Naive B cell (primary cell): ENCODE measurements around the gene BRD3OS. TPM values are rescaled to one million over a fixed set of nuclear protein-coding genes. Genes with fewer than 3 reads are reported as not detected.
A peak's percentile ranks its signal among the peaks of the same experiment; 100 is the strongest.
"Not testable (repeated sequence)": the region's sequence is repeated elsewhere in the genome, so short reads cannot be mapped to it uniquely, and the experiment has no call there.

Source experiments
- ATAC-seq, 2 donors: fragments of 150-1000 bp; cut with Tn5 transposase; 2 replicates each; pipeline ENCODE4 v1.10.0; 2021; ENCODE audit warnings: low read depth in 2 of 2, mild to moderate bottlenecking in 2 of 2, moderate library complexity in 2 of 2
- DNase-seq: peaks from one replicate; pipeline ENCODE4 v3.0.0; 2022
- H3K27ac Mint-ChIP-seq, 6 donors: one replicate each; pipeline ENCODE4 v1.8.0; 2020 to 2022; ENCODE audit warnings: mild to moderate bottlenecking in 6 of 6, mixed read lengths in 6 of 6, moderate library complexity in 5 of 6, inconsistent platforms in 2 of 6
- H3K27me3 Mint-ChIP-seq, 3 donors: one replicate each; pipeline ENCODE4 v1.8.0; 2021 to 2022; ENCODE audit warnings: mixed read lengths in 3 of 3, mild to moderate bottlenecking in 1 of 3
- H3K36me3 Mint-ChIP-seq, 2 donors: one replicate each; pipeline ENCODE4 v1.8.0; 2020 to 2022; ENCODE audit warnings: mixed read lengths in 2 of 2, inconsistent platforms in 1 of 2, mild to moderate bottlenecking in 1 of 2
- H3K4me1 Mint-ChIP-seq, 3 donors: one replicate each; pipeline ENCODE4 v1.8.0; 2020 to 2022; ENCODE audit warnings: mixed read lengths in 3 of 3, inconsistent platforms in 1 of 3, mild to moderate bottlenecking in 1 of 3, moderate library complexity in 1 of 3
- H3K4me3 Mint-ChIP-seq, 8 donors: one replicate each; pipeline ENCODE4 v1.8.0; 2020 to 2022; ENCODE audit warnings: mild to moderate bottlenecking in 8 of 8, mixed read lengths in 8 of 8, moderate library complexity in 8 of 8, inconsistent platforms in 2 of 8
- H3K9me3 Mint-ChIP-seq, 7 donors: one replicate each; pipeline ENCODE4 v1.8.0; 2020 to 2022; ENCODE audit warnings: mixed read lengths in 7 of 7, mild to moderate bottlenecking in 5 of 7, inconsistent platforms in 2 of 7, moderate library complexity in 1 of 7
- polyA plus RNA-seq, 6 donors: library from polyadenylated mRNA; unstranded; fragments of 300-500 nt; fragmentation: Illumina TruSeq; gene quantifications; one replicate each; pipeline ENCODE4 v1.2.3, GENCODE V29; 2021; ENCODE audit warnings: low read depth in 6 of 6

Gene BRD3OS
- polyA plus RNA-seq, 6 donors from 2014 or later, result 31.3 to 45.1 (median 35.9) TPM

DNA sequence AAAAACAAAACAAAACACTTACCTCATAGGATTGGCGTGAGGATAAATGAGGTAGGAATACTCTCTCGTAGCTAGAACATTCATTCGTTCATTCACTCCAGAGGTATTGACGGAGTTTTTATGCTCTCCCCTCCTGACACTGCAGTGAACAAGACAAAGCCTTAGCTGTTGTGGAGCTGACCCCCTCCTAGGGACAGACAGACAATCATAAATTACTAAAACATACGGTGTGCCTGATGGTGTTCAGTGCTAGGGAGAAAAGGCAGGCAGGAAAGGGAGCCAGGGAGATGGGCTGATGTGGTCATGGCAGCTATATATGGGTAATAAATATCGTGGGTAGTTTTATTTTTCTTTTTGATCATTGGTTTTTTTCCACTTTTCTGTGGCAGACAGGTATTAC is 48.2 kb downstream of the BRD3OS start:
- H3K27me3 Mint-ChIP-seq, result peaks cover 15 to 28% (median 23%) of the 10 kb centered on the region in 3 donors
- H3K36me3 Mint-ChIP-seq, result peaks cover 6 to 8% of the 10 kb centered on the region in 2 donors
- no peak overlapping the region for H3K4me3 Mint-ChIP-seq
- H3K4me1 Mint-ChIP-seq, result peaks cover 0 to 9% (median 3%) of the 10 kb centered on the region in 3 donors
- peaks cover 5 to 20% (median 18%) of the 10 kb centered on the region in 7 donors for H3K9me3 Mint-ChIP-seq
- DNase-seq, result no peak
- H3K27ac Mint-ChIP-seq, result peak overlapping the region in 1 of 6 donors; percentile 88
- ATAC-seq, result no peak

DNA sequence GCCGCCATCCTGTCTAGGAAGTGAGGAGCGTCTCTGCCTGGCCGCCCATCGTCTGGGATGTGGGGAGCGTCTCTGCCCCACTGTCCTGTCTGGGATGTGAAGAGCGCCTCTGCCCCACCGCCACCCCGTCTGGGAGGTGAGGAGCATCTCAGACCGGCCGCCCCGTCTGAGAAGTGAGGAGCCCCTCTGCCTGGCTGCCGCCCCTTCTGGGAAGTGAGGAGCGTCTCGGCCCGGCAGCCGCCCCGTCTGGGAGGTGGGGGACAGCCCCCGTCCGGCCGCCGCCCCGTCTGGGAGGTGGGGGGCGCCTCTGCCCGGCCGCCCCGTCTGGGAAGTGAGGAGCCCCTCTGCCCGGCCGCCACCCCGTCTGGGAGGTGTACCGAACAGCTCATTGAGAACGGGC is 50.4 kb downstream of the BRD3OS start:
- DNase-seq, H3K27ac Mint-ChIP-seq, ATAC-seq, H3K4me1 Mint-ChIP-seq, H3K4me3 Mint-ChIP-seq: not testable (repeated sequence)
- peaks cover 6 to 15% of the 10 kb centered on the region in 2 donors for H3K36me3 Mint-ChIP-seq
- H3K9me3 Mint-ChIP-seq, result peaks cover 5 to 39% (median 27%) of the 10 kb centered on the region in 7 donors
- peaks cover 15 to 21% (median 20%) of the 10 kb centered on the region in 3 donors for H3K27me3 Mint-ChIP-seq

DNA sequence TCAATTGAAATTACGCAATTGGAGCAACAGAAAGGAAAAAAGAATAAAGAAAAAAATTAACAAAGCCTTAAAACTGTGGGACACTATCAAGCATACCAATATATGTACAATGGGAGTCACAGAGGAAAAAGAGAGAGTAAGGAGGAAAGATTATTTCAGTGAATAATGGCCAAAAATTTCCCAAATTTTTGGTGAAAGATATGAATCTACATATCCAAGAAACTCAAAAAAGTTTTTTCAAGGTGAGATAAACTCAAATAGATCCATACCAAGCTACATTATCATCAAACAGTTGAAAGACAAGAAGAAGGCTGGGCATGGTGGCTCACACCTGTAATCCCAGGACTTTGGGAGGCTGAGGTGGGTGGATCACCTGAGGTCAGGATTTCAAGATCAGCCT is 51.4 kb downstream of the BRD3OS start:
- peaks cover 6 to 15% of the 10 kb centered on the region in 2 donors for H3K36me3 Mint-ChIP-seq
- no peaks in the 10 kb centered on the region for H3K4me1 Mint-ChIP-seq
- peaks cover 16 to 27% (median 22%) of the 10 kb centered on the region in 3 donors for H3K27me3 Mint-ChIP-seq
- H3K4me3 Mint-ChIP-seq, result no peak overlapping the region
- DNase-seq (no peak), ATAC-seq (no peak)
- no peak overlapping the region for H3K27ac Mint-ChIP-seq
- H3K9me3 Mint-ChIP-seq, result peaks cover 5 to 42% (median 30%) of the 10 kb centered on the region in 7 donors

Other genes with a start within 250 kb of the BRD3OS start
- gene VAV2, start 33.2 kb upstream of the BRD3OS start, polyA plus RNA-seq, result 10 to 100 TPM in 5 of 6 donors, 1 to 10 TPM in 1; 5.7 to 33.3 (median 15.2) TPM
- gene BRD3, start 42.5 kb downstream of the BRD3OS start, polyA plus RNA-seq, result 10 to 100 TPM in 5 of 6 donors, 1 to 10 TPM in 1; 9.0 to 26.2 (median 15.1) TPM
- 10 to 100 TPM in 5 of 6 donors, 1 to 10 TPM in 1; 5.1 to 20.2 (median 12.3) TPM for gene WDR5, start 110.6 kb downstream of the BRD3OS start, polyA plus RNA-seq
- not detected for gene RNU6ATAC, start 139.1 kb downstream of the BRD3OS start, polyA plus RNA-seq